HG03354 (cell line): ENCODE data around the gene GPR137B.
A peak's percentile ranks its signal among the peaks of the same experiment; 100 is the strongest.
"Not testable (repeated sequence)": the region's sequence is repeated elsewhere in the genome, so short reads cannot be mapped to it uniquely, and the experiment has no call there.

ENCODE experiments used
- ATAC-seq: cut with Tn5 transposase; IDR thresholded peaks from one replicate; pipeline ENCODE4 v1.9.1; 2021; ENCODE audit warnings: mild to moderate bottlenecking; ENCODE audit not compliant: unreplicated experiment, poor library complexity, severe bottlenecking

Gene GPR137B

GRCh38 chr1:236156512-236157208, 14.3 kb downstream of the GPR137B start:
- ATAC-seq, result peak; percentile 85

GRCh38 chr1:236158072-236158471, 15.7 kb downstream of the GPR137B start:
- not testable (repeated sequence) for ATAC-seq

- ATAC-seq, result no peak
Observed at GRCh38 chr1:236158719-236159118, 16.4 kb downstream of the GPR137B start.

- ATAC-seq, result peak; percentile 48
Observed at GRCh38 chr1:236159704-236160539, 17.6 kb downstream of the GPR137B start.

GRCh38 chr1:236160540-236161127, 18.3 kb downstream of the GPR137B start:
- ATAC-seq, result no peak

GRCh38 chr1:236161230-236161629, 18.9 kb downstream of the GPR137B start:
- ATAC-seq, result no peak

- not testable (repeated sequence) for ATAC-seq
Observed at GRCh38 chr1:236161755-236162154, 19.4 kb downstream of the GPR137B start.

GRCh38 chr1:236163463-236164153, 21.3 kb downstream of the GPR137B start:
- no peak for ATAC-seq

GRCh38 chr1:236164273-236164672, 21.9 kb downstream of the GPR137B start:
- ATAC-seq, result no peak

GRCh38 chr1:236165238-236165981, 23.1 kb downstream of the GPR137B start:
- no peak for ATAC-seq

GRCh38 chr1:236166041-236166440, 23.7 kb downstream of the GPR137B start:
- no peak for ATAC-seq

GRCh38 chr1:236167154-236167553, 24.8 kb downstream of the GPR137B start:
- ATAC-seq, result no peak

- no peak for ATAC-seq
Observed at GRCh38 chr1:236167578-236167977, 25.2 kb downstream of the GPR137B start.

- no peak for ATAC-seq
Observed at GRCh38 chr1:236168716-236169429, 26.5 kb downstream of the GPR137B start.

- no peak for ATAC-seq
Observed at GRCh38 chr1:236172041-236172579, 29.8 kb downstream of the GPR137B start.

- no peak for ATAC-seq
Observed at GRCh38 chr1:236173174-236173767, 30.9 kb downstream of the GPR137B start.

- peak; percentile 79 for ATAC-seq
Observed at GRCh38 chr1:236175642-236176336, 33.5 kb downstream of the GPR137B start.
